Upper lobe of left lung (tissue), 6 donors: ENCODE data around the gene ZNF609. TPM values are rescaled to one million over a fixed set of nuclear protein-coding genes. Genes with fewer than 3 reads are reported as not detected.
"Not testable (repeated sequence)": the region's sequence is repeated elsewhere in the genome, so short reads cannot be mapped to it uniquely, and the experiment has no call there.

Experiments used
- ATAC-seq, 2 donors: fragments of 200-7000 bp; cut with Tn5 transposase; one replicate each; pipeline ENCODE4 v1.9.1; 2022; ENCODE audit warnings: mild to moderate bottlenecking in 2 of 2, moderate library complexity in 2 of 2; ENCODE audit not compliant: low FRiP score in 2 of 2
- DNase-seq, 2 donors: peaks; one replicate each; pipeline ENCODE4 v3.0.0-alpha.2; 2019 to 2020
- H3K27ac ChIP-seq, 4 donors: fragments of 200-600 bp; sonication (generic); one replicate each; pipeline ENCODE4 v1.5.1; 2016 to 2019
- H3K27me3 ChIP-seq, 4 donors: fragments of 200-600 bp; sonication (generic); one replicate each; pipeline ENCODE4 v1.5.1; 2017 to 2019
- H3K36me3 ChIP-seq, 4 donors: fragments of 200-600 bp; sonication (generic); one replicate each; pipeline ENCODE4 v1.5.1; 2016 to 2019
- H3K4me1 ChIP-seq, 4 donors: fragments of 200-600 bp; sonication (generic); one replicate each; pipeline ENCODE4 v1.5.1; 2018 to 2019
- H3K4me3 ChIP-seq, 4 donors: fragments of 200-600 bp; sonication (generic); one replicate each; pipeline ENCODE4 v1.5.1; 2017 to 2019; ENCODE audit warnings: mild to moderate bottlenecking in 2 of 4, moderate library complexity in 1 of 4
- H3K9me3 ChIP-seq, 4 donors: fragments of 200-600 bp; sonication (generic); one replicate each; pipeline ENCODE4 v1.5.1; 2018 to 2019
- EP300 ChIP-seq, 4 donors: sonication (generic); formaldehyde crosslinking; IDR thresholded peaks; one replicate each; pipeline ENCODE4 v1.5.1; 2017; ENCODE audit warnings: antibody characterized with exemption in 4 of 4, control low read depth in 2 of 4
- POLR2A ChIP-seq, 4 donors: fragments of 450-650 bp; IDR thresholded peaks; one replicate each; pipeline ENCODE4 v1.5.1; 2016 to 2017; ENCODE audit warnings: antibody characterized with exemption in 4 of 4, mild to moderate bottlenecking in 2 of 4
- POLR2AphosphoS5 ChIP-seq, 2 donors: sonication (generic); formaldehyde crosslinking; IDR thresholded peaks; one replicate each; pipeline ENCODE4 v1.5.1; 2017; ENCODE audit warnings: antibody characterized with exemption in 2 of 2
- WGBS, 2 donors: methylation state at CpG; one replicate each; pipeline ENCODE4 v1.1.5; 2017 to 2018; 5-methylcytosine and 5-hydroxymethylcytosine counted together
- total RNA-seq, 6 donors: library from RNA; depleted of rRNA in 4 of 6; stranded (reverse); fragments of >200 nt in 4 of 6; gene quantifications; one replicate each; pipeline versions ENCODE4 v1.1.0 to v1.2.1, GENCODE V29; 2016 to 2021
- TF ChIP-seq, protein P1 (sequence below), 6 experiments: fragments of 450-650 bp in 4 of 6; fragments of 200-600 bp in 2 of 6; sonication (generic) in 2 of 6; IDR thresholded peaks; one replicate each; pipeline ENCODE4 v1.5.1; 2016 to 2019; ENCODE audit warnings: antibody characterized with exemption in 6 of 6
- donor health status: DM: no; HTN: no; CAD: no; lungs with moderate emphysema.
- donor health status: DM: no; HTN: yes; CAD: no; lungs with severe emphysema.

Gene ZNF609
- total RNA-seq, 6 donors from 2014 or later, result 30.4 to 65.0 (median 44.5) TPM

- H3K9me3 ChIP-seq, result no peaks in the 10 kb centered on the region
- DNase-seq (no peak), ATAC-seq (no peak)
- H3K36me3 ChIP-seq, result no peaks in the 10 kb centered on the region
- 60 to 77% methylated on average over 4 of the region's 4 CpGs for WGBS, 2 donors
- H3K27me3 ChIP-seq, result no peaks in the 10 kb centered on the region
- H3K4me1 ChIP-seq, result peaks cover 5 to 18% (median 11%) of the 10 kb centered on the region in 4 donors
- H3K4me3 ChIP-seq, result no peak overlapping the region
- no peak for TF ChIP-seq POLR2A (IDR thresholded peaks at IDR 0.05)
- no peak for TF ChIP-seq EP300 (IDR thresholded peaks at IDR 0.05)
- no peak for TF ChIP-seq POLR2AphosphoS5 (IDR thresholded peaks at IDR 0.05)
- TF ChIP-seq, protein P1, sequence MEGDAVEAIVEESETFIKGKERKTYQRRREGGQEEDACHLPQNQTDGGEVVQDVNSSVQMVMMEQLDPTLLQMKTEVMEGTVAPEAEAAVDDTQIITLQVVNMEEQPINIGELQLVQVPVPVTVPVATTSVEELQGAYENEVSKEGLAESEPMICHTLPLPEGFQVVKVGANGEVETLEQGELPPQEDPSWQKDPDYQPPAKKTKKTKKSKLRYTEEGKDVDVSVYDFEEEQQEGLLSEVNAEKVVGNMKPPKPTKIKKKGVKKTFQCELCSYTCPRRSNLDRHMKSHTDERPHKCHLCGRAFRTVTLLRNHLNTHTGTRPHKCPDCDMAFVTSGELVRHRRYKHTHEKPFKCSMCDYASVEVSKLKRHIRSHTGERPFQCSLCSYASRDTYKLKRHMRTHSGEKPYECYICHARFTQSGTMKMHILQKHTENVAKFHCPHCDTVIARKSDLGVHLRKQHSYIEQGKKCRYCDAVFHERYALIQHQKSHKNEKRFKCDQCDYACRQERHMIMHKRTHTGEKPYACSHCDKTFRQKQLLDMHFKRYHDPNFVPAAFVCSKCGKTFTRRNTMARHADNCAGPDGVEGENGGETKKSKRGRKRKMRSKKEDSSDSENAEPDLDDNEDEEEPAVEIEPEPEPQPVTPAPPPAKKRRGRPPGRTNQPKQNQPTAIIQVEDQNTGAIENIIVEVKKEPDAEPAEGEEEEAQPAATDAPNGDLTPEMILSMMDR (IDR thresholded peaks at IDR 0.05), result no peak
- H3K27ac ChIP-seq, result no peak overlapping the region
Observed at GRCh38 chr15:64586984-64587383, 126.6 kb downstream of the ZNF609 start.

DNA sequence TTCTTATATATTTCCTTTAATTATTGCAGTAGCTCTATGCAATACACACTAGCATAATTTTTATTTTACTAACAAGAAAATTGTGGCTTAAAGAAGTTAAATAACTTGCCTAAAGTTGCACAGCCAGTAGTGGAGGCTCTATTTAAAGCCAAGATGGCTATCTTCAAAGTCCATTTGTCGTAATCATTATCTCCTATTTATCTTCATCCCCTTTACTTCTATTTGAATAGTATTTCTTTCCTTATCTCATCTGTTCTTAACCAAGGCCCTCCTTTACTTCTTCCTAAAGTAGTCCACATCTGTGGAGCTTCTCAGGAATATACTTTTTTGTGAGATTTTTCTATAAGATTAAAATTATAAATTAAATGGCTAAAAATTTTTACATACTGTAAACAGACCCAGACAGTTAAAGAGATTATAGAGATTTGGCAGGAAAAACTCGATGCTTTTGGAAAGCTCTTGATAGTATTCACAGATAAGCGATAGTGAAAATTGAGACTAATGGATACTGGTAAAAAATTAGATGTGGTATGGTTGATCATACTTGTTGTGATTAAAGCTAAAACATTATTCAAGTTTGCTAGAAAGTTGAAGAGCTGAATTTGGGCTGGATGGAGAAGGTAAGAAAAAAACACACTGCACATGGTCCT lies 129.2 kb downstream of the ZNF609 start:
- peaks cover 0 to 14% (median 7%) of the 10 kb centered on the region in 4 donors for H3K4me1 ChIP-seq
- no peaks in the 10 kb centered on the region for H3K27me3 ChIP-seq
- TF ChIP-seq, protein P1 (IDR thresholded peaks at IDR 0.05), result no peak
- no peak for TF ChIP-seq POLR2AphosphoS5 (IDR thresholded peaks at IDR 0.05)
- no peak for TF ChIP-seq POLR2A (IDR thresholded peaks at IDR 0.05)
- no peak for TF ChIP-seq EP300 (IDR thresholded peaks at IDR 0.05)
- no peak overlapping the region for H3K27ac ChIP-seq
- WGBS, 2 donors, result 61 to 66% methylated on average over 3 of the region's 3 CpGs
- H3K9me3 ChIP-seq, result no peaks in the 10 kb centered on the region
- no peak overlapping the region for H3K4me3 ChIP-seq
- no peaks in the 10 kb centered on the region for H3K36me3 ChIP-seq
- DNase-seq, result no peak
- ATAC-seq, result no peak

DNA sequence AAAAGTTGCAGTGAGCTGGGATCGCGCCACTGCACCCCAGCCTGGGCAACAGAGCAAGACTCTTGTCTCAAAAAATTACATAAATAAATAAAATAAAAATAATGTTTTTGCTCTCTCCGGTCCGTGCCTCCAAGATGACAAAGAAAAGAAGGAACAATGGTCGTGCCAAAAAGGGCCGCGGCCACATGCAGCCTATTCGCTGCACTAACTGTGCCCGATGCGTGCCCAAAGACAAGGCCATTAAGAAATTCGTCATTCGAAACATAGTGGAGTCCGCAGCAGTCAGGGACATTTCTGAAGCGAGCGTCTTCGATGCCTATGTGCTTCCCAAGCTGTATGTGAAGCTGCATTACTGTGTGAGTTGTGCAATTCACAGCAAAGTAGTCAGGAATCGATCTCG lies 132.5 kb downstream of the ZNF609 start:
- not testable (repeated sequence) for ATAC-seq, H3K36me3 ChIP-seq, H3K4me3 ChIP-seq, H3K27me3 ChIP-seq, H3K9me3 ChIP-seq, DNase-seq, H3K27ac ChIP-seq
- peaks cover 10 to 23% (median 16%) of the 10 kb centered on the region in 4 donors for H3K4me1 ChIP-seq
- 95 to 96% methylated on average over 18 of the region's 18 CpGs for WGBS, 2 donors

GRCh38 chr15:64596701-64597476 lies 136.5 kb downstream of the ZNF609 start:
- H3K9me3 ChIP-seq, result no peaks in the 10 kb centered on the region
- ATAC-seq, result peak; percentile 49 to 75
- H3K4me3 ChIP-seq, result peak overlapping the region in 2 of 4 donors; percentile 3 to 18
- peak in 1 of 2 donors; percentile 68 for DNase-seq
- no peaks in the 10 kb centered on the region for H3K36me3 ChIP-seq
- peaks cover 19 to 44% (median 33%) of the 10 kb centered on the region in 4 donors for H3K4me1 ChIP-seq
- H3K27me3 ChIP-seq, result no peaks in the 10 kb centered on the region
- H3K27ac ChIP-seq, result peak overlapping the region; percentile 34 to 69 (median 35)
- WGBS, 2 donors, result 19 to 29% methylated on average over 4 of the region's 4 CpGs
- TF ChIP-seq EP300 (IDR thresholded peaks at IDR 0.05) (peak in 1 of 4 donors; percentile 23), POLR2A (IDR thresholded peaks at IDR 0.05) (no peak), POLR2AphosphoS5 (IDR thresholded peaks at IDR 0.05) (peak in 1 of 2 donors; percentile 36)

DNA sequence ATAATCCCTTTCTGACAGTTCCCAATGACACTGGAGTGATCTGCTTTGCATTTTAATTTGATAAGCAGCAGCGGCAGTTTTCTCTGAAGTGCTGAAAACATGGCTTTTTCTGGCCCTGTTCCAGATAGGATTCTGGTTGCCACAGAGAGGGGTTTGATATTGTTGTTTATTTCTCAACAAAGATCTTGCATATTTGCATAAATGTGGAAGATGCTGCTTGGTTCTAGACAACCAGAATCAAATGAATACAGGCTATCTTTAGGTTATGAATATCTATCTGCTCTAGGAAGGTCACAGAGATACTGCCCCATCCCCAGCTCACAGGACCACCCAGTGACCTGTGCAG lies 137.1 kb downstream of the ZNF609 start:
- Histone ChIP-seq H3K4me1 (peaks cover 23 to 49% (median 34%) of the 10 kb centered on the region in 4 donors), H3K4me3 (no peak overlapping the region), H3K36me3 (no peaks in the 10 kb centered on the region), H3K27ac (peak overlapping the region in 2 of 4 donors; percentile 34 to 35), H3K9me3 (no peaks in the 10 kb centered on the region), H3K27me3 (no peaks in the 10 kb centered on the region)
- no peak for TF ChIP-seq POLR2A (IDR thresholded peaks at IDR 0.05)
- TF ChIP-seq POLR2AphosphoS5 (IDR thresholded peaks at IDR 0.05), result no peak
- no peak for TF ChIP-seq EP300 (IDR thresholded peaks at IDR 0.05)
- TF ChIP-seq, protein P1 (IDR thresholded peaks at IDR 0.05), result no peak
- ATAC-seq (no peak), DNase-seq (no peak)
- 0 to 15% methylated on average over 1 of the region's 1 CpG for WGBS, 2 donors
